K562 (cell line): Measurements from ENCODE around the gene GPR162. TPM values are rescaled to one million over a fixed set of nuclear protein-coding genes. Genes with fewer than 3 reads are reported as not detected.
A peak's percentile ranks its signal among the peaks of the same experiment; 100 is the strongest.

Experiments used
- ATAC-seq: fragments of 200-7000 bp; cut with Tn5 transposase; 3 replicates; pipeline ENCODE4 v1.9.1; 2020; ENCODE audit warnings: moderate library complexity
- BruUV-seq: library from RNA; stranded (reverse); fragments of 400-500 nt; replicated peaks from 2 replicates; lab custom pipeline; 2021; lab: Mats Ljungman, UMichigan
- CTCF ChIA-PET: fragments of 300-600 bp; formaldehyde crosslinking; extraction: SDS; loops from one replicate; lab custom pipeline; 2021; ENCODE audit warnings: low intra/inter-chr PET ratio; lab: Yijun Ruan, JAX
- POLR2A ChIA-PET: fragments of 300-600, 350-650 bp; sonication (Branson Sonifier 250); formaldehyde crosslinking; extraction: SDS; loops from one replicate; lab custom pipeline; 2021; ENCODE audit warnings: antibody characterized with exemption, inconsistent platforms; lab: Yijun Ruan, JAX
- DNase-seq, 4 experiments: peaks; one replicate each; pipeline versions ENCODE4 v3.0.0 to v3.0.0-alpha.2; 2011 to 2018; ENCODE audit warnings: low spot score in 3 of 4, mixed read lengths in 3 of 4; ENCODE audit errors: extremely low read depth in 1 of 4
- FAIRE-seq: peaks from 2 replicates; lab custom pipeline; 2011; peaks lifted over from hg19 to GRCh38; lab: Jason Lieb, UNC
- H2AFZ ChIP-seq: 2 replicates; pipeline ENCODE4 v1.6.0; 2011; ENCODE audit warnings: low read depth, low read length, control low read depth, inconsistent platforms
- H3K27ac ChIP-seq: fragments of 200-600 bp; 3 replicates; pipeline ENCODE4 v1.8.0; 2011; ENCODE audit warnings: low read depth, mild to moderate bottlenecking, control low read depth, inconsistent platforms, low read length, moderate library complexity, mixed read lengths; ENCODE audit errors: extremely low read depth
- H3K27me3 ChIP-seq, 2 experiments: fragments of 300-600 bp in 1 of 2; 2 replicates in 1 of 2; 3 replicates in 1 of 2; pipeline versions ENCODE4 v1.6.0 to v1.8.0; 2011; ENCODE audit warnings: inconsistent platforms in 2 of 2, low read length in 2 of 2, mild to moderate bottlenecking in 1 of 2, mixed read lengths in 1 of 2, moderate library complexity in 1 of 2; ENCODE audit not compliant: control insufficient read depth in 2 of 2, insufficient read depth in 2 of 2
- H3K36me3 ChIP-seq: fragments of 300-600 bp; 3 replicates; pipeline ENCODE4 v1.8.0; 2011; ENCODE audit warnings: mild to moderate bottlenecking, low read length, inconsistent platforms; ENCODE audit not compliant: control insufficient read depth, insufficient read depth
- H3K4me1 ChIP-seq, 2 experiments: fragments of 200-600 bp in 1 of 2; replicated peaks in 1 of 2; 2 replicates in 1 of 2; 3 replicates in 1 of 2; pipeline versions ENCODE4 v1.5.1 to v1.8.0; 2011; ENCODE audit warnings: inconsistent platforms in 2 of 2, low read length in 2 of 2, mild to moderate bottlenecking in 1 of 2, mixed read lengths in 1 of 2, moderate library complexity in 1 of 2; ENCODE audit not compliant: control insufficient read depth in 2 of 2, insufficient read depth in 2 of 2
- H3K4me2 ChIP-seq: 2 replicates; pipeline ENCODE4 v1.6.1; 2011; ENCODE audit warnings: low read length, control low read depth, inconsistent platforms, mixed read lengths; ENCODE audit not compliant: insufficient read depth
- H3K4me3 ChIP-seq: fragments of 200-600 bp; sonication (generic), shearing (Covaris generic); 2 replicates; pipeline ENCODE4 v1.5.1; 2016; ENCODE audit warnings: control low read depth, inconsistent platforms
- H3K79me2 ChIP-seq: fragments of 200-600 bp; 3 replicates; pipeline ENCODE4 v1.8.0; 2011; ENCODE audit warnings: low read length, inconsistent platforms; ENCODE audit not compliant: control insufficient read depth, insufficient read depth
- H3K9ac ChIP-seq, 2 experiments: 2 replicates each; pipeline versions ENCODE4 v1.6.0 to v1.6.1; 2011; ENCODE audit warnings: low read depth in 2 of 2, low read length in 2 of 2, control low read depth in 1 of 2, inconsistent platforms in 1 of 2, mild to moderate bottlenecking in 1 of 2, mixed read lengths in 1 of 2; ENCODE audit not compliant: insufficient read depth in 1 of 2
- H3K9me1 ChIP-seq: one replicate; pipeline ENCODE4 v1.6.0; 2011; ENCODE audit warnings: inconsistent platforms, mild to moderate bottlenecking, low read length, moderate library complexity; ENCODE audit not compliant: control insufficient read depth, insufficient read depth
- H3K9me3 ChIP-seq: replicated peaks from 2 replicates; pipeline ENCODE4 v1.5.1; 2011; ENCODE audit warnings: low read depth, low read length, inconsistent platforms; ENCODE audit not compliant: control insufficient read depth, insufficient read depth
- H4K20me1 ChIP-seq: replicated peaks from 2 replicates; pipeline ENCODE4 v1.6.1; 2011; ENCODE audit warnings: low read length, inconsistent platforms, mixed read lengths; ENCODE audit not compliant: control insufficient read depth, insufficient read depth
- EGR1 ChIP-seq: fragments of 450-650 bp; conservative IDR thresholded peaks from 2 replicates; pipeline ENCODE4 v1.6.1; 2017; ENCODE audit warnings: mild to moderate bottlenecking
- MAFK ChIP-seq: IDR thresholded peaks from 2 replicates; pipeline ENCODE4 v1.6.1; 2011; ENCODE audit warnings: low read length, improper control_type of control experiment
- POLR2A ChIP-seq: fragments of 450-650 bp; conservative IDR thresholded peaks from 2 replicates; pipeline ENCODE4 v1.6.1; 2016
- POLR2B ChIP-seq: fragments of 450-650 bp; IDR thresholded peaks from 2 replicates; pipeline ENCODE4 v1.6.1; 2018; ENCODE audit warnings: low read depth; ENCODE audit not compliant: partially characterized antibody
- POLR2G ChIP-seq: fragments of 200-400 bp; formaldehyde crosslinking; IDR thresholded peaks from 2 replicates; pipeline ENCODE4 v1.6.1; 2017; ENCODE audit warnings: low read depth, mild to moderate bottlenecking, antibody characterized with exemption, low read length, moderate library complexity
- RBFOX2 ChIP-seq: fragments of 200-400 bp; formaldehyde crosslinking; IDR thresholded peaks from 2 replicates; pipeline ENCODE4 v1.6.1; 2017; ENCODE audit warnings: low read depth, mild to moderate bottlenecking, low read length, moderate library complexity
- SAP30 ChIP-seq: fragments of 200-600 bp; sonication (generic); IDR thresholded peaks from 2 replicates; pipeline ENCODE4 v1.6.1; 2012; ENCODE audit warnings: borderline replicate concordance, low read depth, mild to moderate bottlenecking, moderate library complexity, low read length, control low read depth, inconsistent platforms; ENCODE audit not compliant: insufficient read depth, poor library complexity, severe bottlenecking
- TFAP4 ChIP-seq: sonication (generic); formaldehyde crosslinking; IDR thresholded peaks from 2 replicates; pipeline ENCODE4 v1.8.0; 2022; ENCODE audit warnings: missing genetic modification reagents, mild to moderate bottlenecking, moderate library complexity, borderline replicate concordance
- ZNF707 ChIP-seq: fragments of 250-450 bp; sonication (Bioruptor Pico); conservative IDR thresholded peaks from 2 replicates; pipeline ENCODE4 v1.8.0; 2022; ENCODE audit warnings: inconsistent platforms, mild to moderate bottlenecking, moderate library complexity
- WGBS: fragments of 100-300 bp; shearing (Covaris generic); methylation state at CpG from one replicate; pipeline ENCODE4 v1.1.6; 2016; ENCODE audit warnings: low coverage, mixed read lengths; ENCODE audit not compliant: insufficient coverage; ENCODE audit errors: missing lambda C conversion rate; 5-methylcytosine and 5-hydroxymethylcytosine counted together
- in situ Hi-C: fragments of 300-500 bp; cut with MboI; formaldehyde crosslinking; loops from 4 replicates; pipeline ENCODE4 v1.15.0; 2018; ENCODE audit warnings: inconsistent platforms, mixed read lengths
- intact Hi-C: fragments of 100-400 bp; cut with micrococcal nuclease; formaldehyde crosslinking; loops from 2 replicates; pipeline ENCODE4 v1.14.2; 2022
- polyA plus RNA-seq, 8 experiments: library from polyadenylated mRNA; depleted of rRNA in 4 of 8; stranded (reverse) in 5 of 8; unstranded in 3 of 8; fragments of >200 nt; fragmentation: Nextera tagmentation in 2 of 8; fragmentation: Illumina TruSeq in 1 of 8; extraction: Ambion mirVana in 2 of 8; extraction: Trizol in 1 of 8; gene quantifications; 2 replicates each; pipeline versions ENCODE4 v1.2.1 to v1.2.3, GENCODE V29; 2011 to 2014; ENCODE audit warnings: inconsistent platforms in 1 of 8, missing spikeins in 1 of 8
- total RNA-seq, 7 experiments: library from RNA; depleted of rRNA in 6 of 7; stranded (reverse); fragments of >200 nt in 6 of 7; fragmentation: Illumina TruSeq in 2 of 7; extraction: Trizol in 2 of 7; gene quantifications; 2 replicates each; pipeline versions ENCODE4 v1.2.1 to v1.2.3, GENCODE V29; 2011 to 2021; ENCODE audit warnings: low replicate concordance in 1 of 7

GPR162 gene
- total and polyA plus RNA-seq, 9 of the 15 experiments (the other 6 are each of a cell fraction or from before 2014, with no cell fraction given): 0.65 to 1.8 (median 1.1) TPM; not detected in 2

- no TSS peak for BruUV-seq
- Histone ChIP-seq H3K4me2 (no peak overlapping the region), H3K9me3 (no peaks in the 10 kb centered on the region), H3K79me2 (peaks cover 19% of the 10 kb centered on the region), H3K36me3 (peaks cover 76% of the 10 kb centered on the region; the same call in 2 of the 3 replicates), H3K27ac (no peak overlapping the region), H3K27me3 (no peaks in the 10 kb centered on the region), H3K9ac (no peak overlapping the region; a peak in 1 of 4 replicates), H3K9me1 (no peaks in the 10 kb centered on the region), H3K4me1 (peaks cover 15 to 32% of the 10 kb centered on the region in 2 experiments; a peak in 4 of 5 replicates), H2AFZ (no peak overlapping the region), H4K20me1 (no peaks in the 10 kb centered on the region), H3K4me3 (no peak overlapping the region)
- 95% methylated on average over 7 of the region's 17 CpGs for WGBS
- TF ChIP-seq ZNF707 (CRISPR knock-in tag) (no peak), RBFOX2 (peak; percentile 53), POLR2G (peak; percentile 67)
- in situ Hi-C loops (no loop called here), intact Hi-C loops (no loop called here)
- ChIA-PET CTCF (no interaction called here), POLR2A (interaction anchor here (0.6 to 4.8 kb wide), 4 partner anchors 11 to 305 kb away, joined by 3 to 24 read pairs (median 4); partner anchors contain the start of gene COPS7A)
- no peak for ATAC-seq
- FAIRE-seq: no peak
- no peak for DNase-seq
Observed at GRCh38 chr12:6845395-6845794, 23.8 kb downstream of the GPR162 start.

GRCh38 chr12:6846316-6846869 lies 24.8 kb downstream of the GPR162 start:
- CTCF ChIA-PET: no interaction called here

More at GRCh38 chr12:6846316-6846869, 24.8 kb downstream of the GPR162 start:
- H3K27ac ChIP-seq: no peak overlapping the region
- no peak overlapping the region for H3K9ac ChIP-seq
- WGBS: 74% methylated on average over 5 of the region's 7 CpGs
- H2AFZ ChIP-seq: no peak overlapping the region
- H3K9me1 ChIP-seq: no peaks in the 10 kb centered on the region
- POLR2A ChIA-PET: interaction anchor here (0.6 to 0.7 kb wide), 3 partner anchors 9 to 94 kb away, joined by 3 read pairs; no protein-coding TSS in a partner anchor
- peaks cover 15 to 27% of the 10 kb centered on the region in 2 experiments; a peak in 4 of 5 replicates for H3K4me1 ChIP-seq
- H4K20me1 ChIP-seq: no peaks in the 10 kb centered on the region
- intact Hi-C loops (no loop called here), in situ Hi-C loops (no loop called here)
- no TSS peak for BruUV-seq
- DNase-seq (no peak), ATAC-seq (no peak), FAIRE-seq (no peak)
- H3K79me2 ChIP-seq: peaks cover 26% of the 10 kb centered on the region
- H3K4me2 ChIP-seq: no peak overlapping the region
- no peaks in the 10 kb centered on the region for H3K27me3 ChIP-seq
- peaks cover 79% of the 10 kb centered on the region; the same call in 2 of the 3 replicates for H3K36me3 ChIP-seq
- H3K4me3 ChIP-seq: no peak overlapping the region
- H3K9me3 ChIP-seq: no peaks in the 10 kb centered on the region
- TF ChIP-seq SAP30 (no peak), MAFK (no peak), POLR2A (0 out of 2 replicates have a peak, but pooled peaks have one; percentile 29), EGR1 (peak; percentile 47; the same call in 1 of the 2 replicates), POLR2G (no peak), TFAP4 (CRISPR knock-in tag) (0 out of 2 replicates have a peak, but pooled peaks have one; percentile 22), POLR2B (peak; percentile 35)
- TF ChIP-seq, all 486 proteins: peak for 4
